Measurements from ENCODE around the gene FMO2. TPM values are rescaled to one million over a fixed set of nuclear protein-coding genes. Genes with fewer than 3 reads are reported as not detected.

The FMO2 gene
- total and polyA plus RNA-seq, 2 donors (not counting 1 experiment from before 2014, with no cell fraction given): 104 to 136 TPM

DNA sequence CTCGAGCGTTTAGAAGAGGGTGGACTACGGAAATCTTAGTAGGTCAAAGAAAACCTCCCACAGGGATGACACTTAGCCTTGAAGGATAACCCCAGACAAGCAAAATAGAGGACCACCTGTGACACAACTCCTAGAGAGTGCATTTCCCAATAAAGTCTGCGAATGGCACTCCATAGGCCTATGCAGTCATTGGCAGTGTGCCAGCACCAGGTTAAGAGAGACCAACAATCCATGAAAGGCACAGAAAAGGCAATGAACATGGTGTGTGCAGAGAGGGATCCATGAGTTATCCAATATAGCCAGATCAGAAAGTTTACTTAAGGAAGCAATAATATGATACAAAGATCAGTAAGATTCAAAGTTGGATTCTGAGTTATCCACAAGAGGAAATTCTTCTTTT lies 45.2 kb upstream of the FMO2 start:
- Histone ChIP-seq H4K20me1 (ENCODE audit: control insufficient read depth, extremely low read depth, insufficient read depth, low read length) (no peaks in the 10 kb centered on the region), H3K36me3 (ENCODE audit: control insufficient read depth, insufficient read depth, low read length) (no peaks in the 10 kb centered on the region), H3K9me3 (ENCODE audit: control insufficient read depth, insufficient read depth, low read depth, low read length) (no peaks in the 10 kb centered on the region), H3K79me2 (ENCODE audit: control insufficient read depth, insufficient read depth, low read length) (no peaks in the 10 kb centered on the region), H3K4me3 (replicated peaks in 1 of 4; ENCODE audit: control extremely low read depth in 1 of 4, insufficient read depth in 1 of 4, low read depth in 3 of 4, low read length in 4 of 4) (no peak overlapping the region), H2AFZ (ENCODE audit: low read length) (no peak overlapping the region), H3K27me3 (ENCODE audit: control insufficient read depth, insufficient read depth, low read length) (no peaks in the 10 kb centered on the region), H3K4me2 (ENCODE audit: extremely low read depth, insufficient read depth, low read length) (no peak overlapping the region), H3K9ac (ENCODE audit: insufficient read depth, low read length) (no peak overlapping the region), H3K4me1 (ENCODE audit: control insufficient read depth, extremely low read depth, insufficient read depth, low read length) (peaks cover 20% of the 10 kb centered on the region), H3K27ac (ENCODE audit: insufficient read depth, low read length) (no peak overlapping the region)
- no peak for DNase-seq (ENCODE audit: low read depth in 2 of 2)
- TF ChIP-seq CTCF (conservative IDR thresholded peaks at IDR 0.05 in 1 of 2, IDR thresholded peaks at IDR 0.05 in 1 of 2; ENCODE audit: low read depth in 1 of 2, low read length in 2 of 2) (no peak), EZH2 (IDR thresholded peaks at IDR 0.05; ENCODE audit: low read length, missing control alignments) (no peak)

GRCh38 chr1:171140401-171140800 lies 44.7 kb upstream of the FMO2 start:
- no peaks in the 10 kb centered on the region for H3K79me2 ChIP-seq (ENCODE audit: control insufficient read depth, insufficient read depth, low read length)
- no peak overlapping the region for H2AFZ ChIP-seq (ENCODE audit: low read length)
- H3K27me3 ChIP-seq (ENCODE audit: control insufficient read depth, insufficient read depth, low read length): no peaks in the 10 kb centered on the region
- H3K9ac ChIP-seq (ENCODE audit: insufficient read depth, low read length): no peak overlapping the region
- TF ChIP-seq CTCF (conservative IDR thresholded peaks at IDR 0.05 in 1 of 2, IDR thresholded peaks at IDR 0.05 in 1 of 2; ENCODE audit: low read depth in 1 of 2, low read length in 2 of 2) (no peak), EZH2 (IDR thresholded peaks at IDR 0.05; ENCODE audit: low read length, missing control alignments) (no peak)
- H3K27ac ChIP-seq (ENCODE audit: insufficient read depth, low read length): no peak overlapping the region
- no peaks in the 10 kb centered on the region for H3K9me3 ChIP-seq (ENCODE audit: control insufficient read depth, insufficient read depth, low read depth, low read length)
- no peaks in the 10 kb centered on the region for H4K20me1 ChIP-seq (ENCODE audit: control insufficient read depth, extremely low read depth, insufficient read depth, low read length)
- DNase-seq (ENCODE audit: low read depth in 2 of 2): no peak
- no peak overlapping the region for H3K4me2 ChIP-seq (ENCODE audit: extremely low read depth, insufficient read depth, low read length)
- peaks cover 20% of the 10 kb centered on the region for H3K4me1 ChIP-seq (ENCODE audit: control insufficient read depth, extremely low read depth, insufficient read depth, low read length)
- H3K36me3 ChIP-seq (ENCODE audit: control insufficient read depth, insufficient read depth, low read length): no peaks in the 10 kb centered on the region
- no peak overlapping the region for H3K4me3 ChIP-seq (replicated peaks in 1 of 4; ENCODE audit: control extremely low read depth in 1 of 4, insufficient read depth in 1 of 4, low read depth in 3 of 4, low read length in 4 of 4)

DNA sequence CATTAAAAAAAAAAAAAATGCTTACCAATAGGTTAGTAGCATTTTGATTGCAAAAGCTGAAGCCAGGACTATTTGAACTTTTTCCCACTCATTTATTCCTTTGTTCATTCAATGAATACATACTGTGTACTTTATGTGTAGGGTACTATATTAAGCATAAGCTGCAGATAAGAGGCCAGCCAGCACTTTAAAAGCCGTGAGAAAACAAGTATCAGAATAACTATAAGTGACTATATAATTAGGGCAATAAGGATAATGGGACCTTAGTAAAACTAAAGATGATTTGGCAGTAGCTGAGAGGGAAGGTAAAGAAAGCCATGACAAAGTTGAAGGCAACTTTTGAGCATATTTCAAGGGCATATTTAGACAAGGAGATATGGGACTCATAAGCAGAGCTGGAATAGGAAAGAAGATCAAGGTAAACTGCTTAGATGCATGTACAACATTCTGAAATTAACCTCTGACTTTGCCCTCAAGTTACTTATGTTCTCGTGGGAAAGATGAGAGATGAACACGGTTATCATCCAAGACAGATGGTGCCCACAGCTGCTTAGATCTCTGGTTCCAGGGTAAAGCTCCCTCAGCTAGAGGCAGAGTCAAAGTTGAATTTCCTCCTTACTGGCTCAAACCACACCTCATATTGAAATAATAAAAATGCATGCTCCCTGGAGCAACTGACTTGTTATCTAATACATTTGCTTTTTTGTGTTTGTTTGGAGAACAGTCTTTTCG lies 44.0 kb upstream of the FMO2 start:
- Histone ChIP-seq H3K27ac (ENCODE audit: insufficient read depth, low read length) (peak overlapping the region; percentile 80), H3K4me2 (ENCODE audit: extremely low read depth, insufficient read depth, low read length) (peak overlapping the region; percentile 15), H4K20me1 (ENCODE audit: control insufficient read depth, extremely low read depth, insufficient read depth, low read length) (no peaks in the 10 kb centered on the region), H3K4me3 (replicated peaks in 1 of 4; ENCODE audit: control extremely low read depth in 1 of 4, insufficient read depth in 1 of 4, low read depth in 3 of 4, low read length in 4 of 4) (no peak overlapping the region), H3K79me2 (ENCODE audit: control insufficient read depth, insufficient read depth, low read length) (no peaks in the 10 kb centered on the region), H3K9ac (ENCODE audit: insufficient read depth, low read length) (no peak overlapping the region), H3K36me3 (ENCODE audit: control insufficient read depth, insufficient read depth, low read length) (no peaks in the 10 kb centered on the region), H3K27me3 (ENCODE audit: control insufficient read depth, insufficient read depth, low read length) (no peaks in the 10 kb centered on the region), H3K4me1 (ENCODE audit: control insufficient read depth, extremely low read depth, insufficient read depth, low read length) (peaks cover 20% of the 10 kb centered on the region), H2AFZ (ENCODE audit: low read length) (no peak overlapping the region), H3K9me3 (ENCODE audit: control insufficient read depth, insufficient read depth, low read depth, low read length) (no peaks in the 10 kb centered on the region)
- peak in 1 of 2 donors; percentile 27 for DNase-seq (ENCODE audit: low read depth in 2 of 2)
- TF ChIP-seq EZH2 (IDR thresholded peaks at IDR 0.05; ENCODE audit: low read length, missing control alignments) (no peak), CTCF (conservative IDR thresholded peaks at IDR 0.05 in 1 of 2, IDR thresholded peaks at IDR 0.05 in 1 of 2; ENCODE audit: low read depth in 1 of 2, low read length in 2 of 2) (no peak)
